IMR-90 (cell line): ENCODE data around the gene PRSS50. TPM values are rescaled to one million over a fixed set of nuclear protein-coding genes. Genes with fewer than 3 reads are reported as not detected.

ENCODE experiments used
- ATAC-seq: fragments of 200-7000 bp; cut with Tn5 transposase; 2 replicates; pipeline ENCODE4 v1.9.1; 2020; ENCODE audit warnings: low read depth, mild to moderate bottlenecking, moderate library complexity
- BruUV-seq: library from RNA; stranded (reverse); fragments of 400-500 nt; replicated peaks from 2 replicates; lab custom pipeline; 2021; lab: Mats Ljungman, UMichigan
- CTCF ChIA-PET: fragments of 300-600 bp; formaldehyde crosslinking; extraction: SDS; loops from one replicate; lab custom pipeline; 2021; ENCODE audit warnings: antibody characterized with exemption; lab: Yijun Ruan, JAX
- POLR2A ChIA-PET: fragments of 300-600 bp; sonication (Branson Sonifier 250); formaldehyde crosslinking; loops from one replicate; lab custom pipeline; 2022; ENCODE audit warnings: antibody characterized with exemption; ENCODE audit not compliant: unreplicated experiment; lab: Charles Lee
- DNase-seq: peaks from one replicate; pipeline ENCODE4 v3.0.0; 2013
- H2AFZ ChIP-seq: replicated peaks from 2 replicates; pipeline ENCODE3; 2013; ENCODE audit warnings: low read length, mild to moderate bottlenecking; ENCODE audit not compliant: poor library complexity
- H2AK5ac ChIP-seq: 2 replicates; pipeline ENCODE4 v1.6.1; 2013; ENCODE audit warnings: low read depth, low read length, inconsistent platforms
- H2AK9ac ChIP-seq: replicated peaks from 2 replicates; pipeline ENCODE3; 2013; ENCODE audit warnings: mild to moderate bottlenecking, low read depth, low read length, moderate library complexity; ENCODE audit not compliant: poor library complexity
- H2BK120ac ChIP-seq: 2 replicates; pipeline ENCODE4 v1.6.1; 2013; ENCODE audit warnings: low read depth, low read length, inconsistent platforms
- H2BK15ac ChIP-seq: 3 replicates; pipeline ENCODE4 v1.6.1; 2013; ENCODE audit warnings: low read depth, low read length, inconsistent platforms
- H2BK20ac ChIP-seq: 2 replicates; pipeline ENCODE4 v1.6.1; 2013; ENCODE audit warnings: low read depth, mild to moderate bottlenecking, inconsistent platforms, low read length, moderate library complexity
- H2BK5ac ChIP-seq: 2 replicates; pipeline ENCODE4 v1.6.1; 2013; ENCODE audit warnings: mild to moderate bottlenecking, low read depth, low read length, inconsistent platforms; ENCODE audit not compliant: poor library complexity, severe bottlenecking
- H3K14ac ChIP-seq: replicated peaks from 2 replicates; pipeline ENCODE4 v1.6.1; 2013; ENCODE audit warnings: low read depth, low read length, inconsistent platforms
- H3K18ac ChIP-seq: 2 replicates; pipeline ENCODE4 v1.6.1; 2013; ENCODE audit warnings: low read depth, low read length, control low read depth
- H3K23ac ChIP-seq: 2 replicates; pipeline ENCODE4 v1.6.1; 2013; ENCODE audit warnings: low read depth, low read length, inconsistent platforms
- H3K27ac ChIP-seq: 2 replicates; pipeline ENCODE4 v1.5.1; 2013; ENCODE audit warnings: mild to moderate bottlenecking, control low read depth, low read length; ENCODE audit not compliant: insufficient read depth
- H3K27me3 ChIP-seq: 2 replicates; pipeline ENCODE4 v1.6.1; 2013; ENCODE audit warnings: low read length; ENCODE audit not compliant: control insufficient read depth, insufficient read depth
- H3K36me3 ChIP-seq: 2 replicates; pipeline ENCODE4 v1.6.1; 2013; ENCODE audit warnings: low read length, mixed read lengths; ENCODE audit not compliant: control insufficient read depth, insufficient read depth
- H3K4ac ChIP-seq: 2 replicates; pipeline ENCODE4 v1.6.1; 2013; ENCODE audit warnings: low read depth, low read length, inconsistent platforms
- H3K4me1 ChIP-seq: 2 replicates; pipeline ENCODE4 v1.6.1; 2013; ENCODE audit warnings: low read length, mixed read lengths; ENCODE audit not compliant: control insufficient read depth, insufficient read depth
- H3K4me2 ChIP-seq: 2 replicates; pipeline ENCODE4 v1.6.1; 2013; ENCODE audit warnings: low read depth, mild to moderate bottlenecking, control low read depth, low read length, moderate library complexity
- H3K4me3 ChIP-seq: 2 replicates; pipeline ENCODE4 v1.5.1; 2013; ENCODE audit warnings: low read depth, mild to moderate bottlenecking, control low read depth, low read length, moderate library complexity; ENCODE audit not compliant: insufficient read depth
- H3K56ac ChIP-seq: 2 replicates; pipeline ENCODE4 v1.6.1; 2013; ENCODE audit warnings: low read length, inconsistent platforms; ENCODE audit not compliant: insufficient read depth; ENCODE audit errors: extremely low read depth
- H3K79me1 ChIP-seq, 2 experiments: 2 replicates each; pipeline ENCODE4 v1.6.1; 2013; ENCODE audit warnings: low read length in 2 of 2, inconsistent platforms in 1 of 2, low read depth in 1 of 2
- H3K9ac ChIP-seq: 2 replicates; pipeline ENCODE4 v1.6.1; 2013; ENCODE audit warnings: low read depth, low read length, control low read depth
- H3K9me1 ChIP-seq: 2 replicates; pipeline ENCODE4 v1.6.1; 2013; ENCODE audit warnings: low read length, inconsistent platforms; ENCODE audit not compliant: insufficient read depth
- H3K9me3 ChIP-seq: 2 replicates; pipeline ENCODE4 v1.6.1; 2013; ENCODE audit warnings: low read length; ENCODE audit not compliant: control insufficient read depth, insufficient read depth
- H4K20me1 ChIP-seq: 2 replicates; pipeline ENCODE4 v1.6.1; 2013; ENCODE audit warnings: low read length, inconsistent platforms; ENCODE audit not compliant: insufficient read depth
- H4K5ac ChIP-seq: 2 replicates; pipeline ENCODE4 v1.6.1; 2013; ENCODE audit warnings: mild to moderate bottlenecking, low read depth, low read length, control low read depth
- H4K8ac ChIP-seq, 2 experiments: 2 replicates each; pipeline ENCODE4 v1.6.1; 2013; ENCODE audit warnings: low read depth in 2 of 2, low read length in 2 of 2, control low read depth in 1 of 2, inconsistent platforms in 1 of 2
- H4K91ac ChIP-seq: 2 replicates; pipeline ENCODE4 v1.6.1; 2013; ENCODE audit warnings: low read depth, low read length, inconsistent platforms; ENCODE audit not compliant: insufficient read depth
- CEBPB ChIP-seq: IDR thresholded peaks from 2 replicates; pipeline ENCODE4 v1.6.1; 2012; ENCODE audit warnings: low read depth, low read length, improper control_type of control experiment
- CHD1 ChIP-seq: IDR thresholded peaks from 2 replicates; pipeline ENCODE4 v1.6.1; 2012; ENCODE audit warnings: low read depth, low read length, improper control_type of control experiment
- CTCF ChIP-seq: conservative IDR thresholded peaks from 2 replicates; pipeline ENCODE4 v1.5.1; 2012; ENCODE audit warnings: mild to moderate bottlenecking, low read depth, low read length, improper control_type of control experiment
- ELK1 ChIP-seq: fragments of 150-350 bp; IDR thresholded peaks from 2 replicates; pipeline ENCODE4 v1.6.1; 2016; ENCODE audit warnings: low read depth, mild to moderate bottlenecking, low read length, moderate library complexity, borderline replicate concordance
- FOS ChIP-seq: fragments of 150-350 bp; IDR thresholded peaks from 2 replicates; pipeline ENCODE4 v1.6.1; 2016; ENCODE audit warnings: low read depth, low read length
- MAFK ChIP-seq: IDR thresholded peaks from 2 replicates; pipeline ENCODE4 v1.6.1; 2012; ENCODE audit warnings: low read depth, low read length, improper control_type of control experiment
- MAZ ChIP-seq: IDR thresholded peaks from 2 replicates; pipeline ENCODE4 v1.6.1; 2012; ENCODE audit warnings: low read depth, mild to moderate bottlenecking, low read length, improper control_type of control experiment, moderate library complexity, borderline replicate concordance
- NFE2L2 ChIP-seq: fragments of 150-350 bp; IDR thresholded peaks from 2 replicates; pipeline ENCODE4 v1.6.1; 2016; ENCODE audit warnings: low read depth, mild to moderate bottlenecking, low read length
- POLR2A ChIP-seq: IDR thresholded peaks from 2 replicates; pipeline ENCODE4 v1.6.1; 2012; ENCODE audit warnings: mild to moderate bottlenecking, low read depth, low read length
- RAD21 ChIP-seq: IDR thresholded peaks from 2 replicates; pipeline ENCODE4 v1.6.1; 2012; ENCODE audit warnings: low read length, improper control_type of control experiment
- RCOR1 ChIP-seq: IDR thresholded peaks from 2 replicates; pipeline ENCODE4 v1.6.1; 2012; ENCODE audit warnings: mild to moderate bottlenecking, low read length, improper control_type of control experiment; ENCODE audit not compliant: insufficient replicate concordance
- RFX5 ChIP-seq: IDR thresholded peaks from 2 replicates; pipeline ENCODE4 v1.8.0; 2012; ENCODE audit warnings: low read depth, mild to moderate bottlenecking, low read length, moderate library complexity
- SMC3 ChIP-seq: fragments of 150-350 bp; IDR thresholded peaks from 2 replicates; pipeline ENCODE4 v1.6.1; 2016; ENCODE audit warnings: low read depth, mild to moderate bottlenecking, antibody characterized with exemption, low read length, moderate library complexity
- USF2 ChIP-seq: fragments of 150-350 bp; IDR thresholded peaks from 2 replicates; pipeline ENCODE4 v1.6.1; 2017; ENCODE audit warnings: mild to moderate bottlenecking, antibody characterized with exemption, low read length, low read depth
- WGBS, 2 experiments: methylation state at CpG; one replicate each; pipeline versions ENCODE4 v1.1.5 to v1.1.7; 2013; ENCODE audit warnings: missing lambda C conversion rate in 2 of 2; ENCODE audit not compliant: insufficient read length in 1 of 2; ENCODE audit errors: extremely low coverage in 2 of 2; 5-methylcytosine and 5-hydroxymethylcytosine counted together
- dilution Hi-C: fragments of 300-500 bp; cut with HindIII; formaldehyde crosslinking; loops from one replicate; pipeline ENCODE4 v1.14.3; 2018; ENCODE audit warnings: low sequenced_read_pairs; ENCODE audit not compliant: unreplicated experiment
- in situ Hi-C: fragments of 300-500 bp; cut with MboI; formaldehyde crosslinking; loops from 3 replicates; pipeline ENCODE4 v1.14.3; 2019; ENCODE audit warnings: low sequenced_read_pairs, inconsistent platforms, mixed read lengths
- intact Hi-C: fragments of 100-400 bp; cut with micrococcal nuclease; formaldehyde crosslinking; loops from 2 replicates; pipeline ENCODE4 v1.10.0; 2022
- polyA plus RNA-seq, 3 experiments: library from polyadenylated mRNA; depleted of rRNA; stranded (reverse); fragments of >200 nt; gene quantifications; 2 replicates each; pipeline ENCODE4 v1.2.3, GENCODE V29; 2012; ENCODE audit warnings: low replicate concordance in 1 of 3
- total RNA-seq: library from RNA; depleted of rRNA; stranded (reverse); fragments of >200 nt; gene quantifications from 2 replicates; pipeline ENCODE4 v1.2.3, GENCODE V29; 2012

Gene PRSS50
- total and polyA plus RNA-seq, 2 of the 4 experiments (the other 2 are of a cell fraction) = not detected

- 88% methylated on average over 5 of the region's 6 CpGs; no CpG with 5 or more reads in 1 of the 2 experiments for WGBS, 2 experiments
- Histone ChIP-seq H3K9ac (no peak overlapping the region), H3K27ac (no peak overlapping the region), H2AFZ (peak overlapping the region; percentile 43), H4K91ac (no peak overlapping the region), H3K56ac (no peak overlapping the region), H3K18ac (no peak overlapping the region; the same call in 1 of the 2 replicates), H3K9me3 (no peaks in the 10 kb centered on the region), H2BK5ac (no peak overlapping the region), H4K8ac (no peak overlapping the region), H3K14ac (no peak overlapping the region), H3K79me1 (no peaks in the 10 kb centered on the region), H4K5ac (peak overlapping the region; percentile 11; the same call in 1 of the 2 replicates), H4K20me1 (no peaks in the 10 kb centered on the region), H3K9me1 (no peaks in the 10 kb centered on the region; the same call in 1 of the 2 replicates), H3K4me2 (no peak overlapping the region), H3K36me3 (no peaks in the 10 kb centered on the region), H3K4me1 (peaks cover 25% of the 10 kb centered on the region), H3K23ac (no peak overlapping the region), H2AK9ac (peak overlapping the region; percentile 15), H3K27me3 (peaks cover 3% of the 10 kb centered on the region; the same call in 1 of the 2 replicates), H2BK15ac (no peak overlapping the region), H2BK20ac (0 out of 2 replicates have a peak overlapping the region, but pooled peaks have one; percentile 71), H2BK120ac (no peak overlapping the region), H3K4ac (peak overlapping the region; percentile 35; the same call in 1 of the 2 replicates), H3K4me3 (no peak overlapping the region), H2AK5ac (peak overlapping the region; percentile 44; the same call in 1 of the 2 replicates)
- dilution Hi-C loops = no loop called here
- ChIA-PET POLR2A (no interaction called here), CTCF (interaction anchor here (0.6 to 2.4 kb wide), 3 partner anchors 122 to 245 kb away, joined by 3 to 14 read pairs (median 3); no protein-coding TSS in a partner anchor)
- DNase-seq = no peak
- no TSS peak for BruUV-seq
- intact Hi-C loops = no loop called here
- no peak for ATAC-seq
- in situ Hi-C loops = no loop called here
- TF ChIP-seq CTCF = no peak
- TF ChIP-seq RAD21 = no peak
- TF ChIP-seq ELK1 = no peak
- TF ChIP-seq RCOR1 = no peak
- TF ChIP-seq MAFK = no peak
- TF ChIP-seq POLR2A = no peak
- no peak for TF ChIP-seq RFX5
- TF ChIP-seq USF2 = no peak
- TF ChIP-seq MAZ = no peak
- no peak for TF ChIP-seq NFE2L2
- no peak for TF ChIP-seq CEBPB
- TF ChIP-seq CHD1 = no peak
- no peak for TF ChIP-seq FOS
- TF ChIP-seq SMC3 = no peak
Measured at GRCh38 chr3:46664188-46664970, 53.3 kb downstream of the PRSS50 start.
